ENCODE results near the gene BAHCC1.

Gene BAHCC1

GRCh38 chr17:81511804-81512561, 116.7 kb downstream of the BAHCC1 start:
- peaks cover 34% of the 10 kb centered on the region for H3K36me3 Mint-ChIP-seq
- peaks cover 24% of the 10 kb centered on the region for H3K4me1 Mint-ChIP-seq
- no peaks in the 10 kb centered on the region for H3K9me3 Mint-ChIP-seq
- peak overlapping the region; percentile 93 for H3K27ac Mint-ChIP-seq
- peak overlapping the region; percentile 99 for H3K4me3 Mint-ChIP-seq
- no peaks in the 10 kb centered on the region for H3K27me3 Mint-ChIP-seq

- Mint-ChIP-seq H3K4me3 (peak within 1 kb of the TSS; percentile 99), H3K4me1 (peaks cover 21% of the 10 kb centered on the region), H3K36me3 (peaks cover 33% of the 10 kb centered on the region), H3K9me3 (no peaks in the 10 kb centered on the region), H3K27ac (peak within 1 kb of the TSS; percentile 93), H3K27me3 (no peaks in the 10 kb centered on the region)
Observed at GRCh38 chr17:81512562-81513371, 117.5 kb downstream of the BAHCC1 start, which contains the start of gene ACTG1. Gene ACTG1 (minus strand): TSS chr17:81512799. CDS start chr17:81512354, 445 bp downstream.

GRCh38 chr17:81513372-81513752, 118.1 kb downstream of the BAHCC1 start:
- H3K4me1 Mint-ChIP-seq = peaks cover 22% of the 10 kb centered on the region
- H3K27me3 Mint-ChIP-seq = no peaks in the 10 kb centered on the region
- peaks cover 32% of the 10 kb centered on the region for H3K36me3 Mint-ChIP-seq
- no peaks in the 10 kb centered on the region for H3K9me3 Mint-ChIP-seq
- peak overlapping the region; percentile 88 for H3K4me3 Mint-ChIP-seq
- H3K27ac Mint-ChIP-seq = peak overlapping the region; percentile 65

- Mint-ChIP-seq H3K4me3 (peak overlapping the region; percentile 88), H3K27me3 (no peaks in the 10 kb centered on the region), H3K4me1 (peaks cover 18% of the 10 kb centered on the region), H3K27ac (peak overlapping the region; percentile 65), H3K36me3 (peaks cover 32% of the 10 kb centered on the region), H3K9me3 (no peaks in the 10 kb centered on the region)
Observed at GRCh38 chr17:81513753-81514488, 118.7 kb downstream of the BAHCC1 start.

GRCh38 chr17:81514489-81514738, 119.2 kb downstream of the BAHCC1 start:
- Mint-ChIP-seq H3K4me1 (peaks cover 14% of the 10 kb centered on the region), H3K27ac (no peak overlapping the region), H3K9me3 (no peaks in the 10 kb centered on the region)

GRCh38 chr17:81514739-81515529, 119.7 kb downstream of the BAHCC1 start:
- no peaks in the 10 kb centered on the region for H3K27me3 Mint-ChIP-seq
- peak overlapping the region; percentile 74 for H3K27ac Mint-ChIP-seq
- H3K9me3 Mint-ChIP-seq = no peaks in the 10 kb centered on the region
- peaks cover 22% of the 10 kb centered on the region for H3K36me3 Mint-ChIP-seq
- peaks cover 8% of the 10 kb centered on the region for H3K4me1 Mint-ChIP-seq
- H3K4me3 Mint-ChIP-seq = peak overlapping the region; percentile 87

More at GRCh38 chr17:81514489-81514738, 119.2 kb downstream of the BAHCC1 start:
- peak overlapping the region; percentile 88 for H3K4me3 Mint-ChIP-seq
- H3K36me3 Mint-ChIP-seq = peaks cover 27% of the 10 kb centered on the region
- no peaks in the 10 kb centered on the region for H3K27me3 Mint-ChIP-seq

- Mint-ChIP-seq H3K36me3 (peaks cover 15% of the 10 kb centered on the region), H3K27ac (peak overlapping the region; percentile 74), H3K27me3 (no peaks in the 10 kb centered on the region), H3K4me3 (peak overlapping the region; percentile 87), H3K4me1 (peaks cover 5% of the 10 kb centered on the region), H3K9me3 (no peaks in the 10 kb centered on the region)
Observed at GRCh38 chr17:81515530-81516041, 120.3 kb downstream of the BAHCC1 start.
